HG02678 (cell line): ENCODE results near the gene LRMDA.

ENCODE experiments used
- ATAC-seq: cut with Tn5 transposase; IDR thresholded peaks from one replicate; pipeline ENCODE4 v1.9.1; 2021; ENCODE audit warnings: mild to moderate bottlenecking, moderate library complexity; ENCODE audit not compliant: unreplicated experiment

LRMDA gene

DNA sequence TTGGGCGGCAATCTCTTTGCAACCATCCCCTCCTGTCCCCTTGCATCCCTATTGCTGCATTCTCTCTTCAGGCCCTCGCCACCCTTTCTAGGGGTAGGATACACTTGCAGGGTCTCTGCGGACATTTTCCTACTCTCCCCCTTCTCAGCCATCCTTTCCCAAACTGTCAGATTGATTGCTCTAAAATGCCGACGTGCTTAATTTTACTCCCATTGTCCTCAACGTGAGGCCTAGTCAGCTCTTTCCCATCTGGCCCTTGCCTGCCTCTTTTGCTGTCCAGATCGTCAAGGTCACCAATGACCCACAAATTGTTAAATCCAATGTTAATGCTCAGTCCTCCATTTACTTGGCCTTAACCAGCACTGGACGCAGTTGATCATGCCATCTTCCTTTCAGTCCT lies 12.7 kb upstream of the LRMDA start:
- ATAC-seq: no peak

DNA sequence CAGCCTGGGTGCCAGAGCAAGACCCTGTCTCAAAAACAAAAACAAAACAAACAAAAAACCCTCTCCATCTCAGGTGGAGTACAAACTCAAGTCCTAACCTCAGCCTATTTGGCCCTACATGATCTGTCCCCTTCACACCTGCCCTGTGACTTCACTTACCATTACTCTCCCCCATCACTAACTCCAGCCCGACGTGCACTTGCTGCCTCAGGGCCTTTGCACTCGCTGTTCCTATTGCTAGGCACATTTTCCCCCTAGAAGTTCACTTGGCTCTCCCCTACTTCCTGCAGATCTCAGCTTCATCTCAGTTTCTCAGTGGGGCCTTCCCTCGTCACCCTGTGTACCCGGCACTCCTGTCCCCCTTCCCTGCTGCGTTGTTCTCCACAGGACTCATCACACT lies 8.5 kb upstream of the LRMDA start:
- ATAC-seq: no peak

DNA sequence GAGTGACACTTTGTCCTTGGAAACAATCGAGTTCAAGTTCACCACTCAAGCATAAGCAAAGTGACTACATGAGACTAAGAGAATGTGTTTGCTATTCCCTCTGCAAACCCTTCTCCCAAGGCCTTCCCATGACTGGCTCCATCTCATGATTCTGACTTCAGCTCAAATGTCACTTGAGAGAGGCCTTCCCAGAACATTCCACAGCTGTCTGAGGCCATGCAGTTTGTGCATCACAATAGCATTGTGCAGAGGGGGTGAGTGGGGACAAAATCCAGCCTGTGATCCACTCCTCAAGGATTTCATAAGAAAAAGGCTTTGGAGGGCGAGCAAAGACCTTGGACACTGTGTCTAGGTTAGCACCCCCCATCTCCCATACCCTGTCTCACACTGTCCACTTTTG lies 6.9 kb upstream of the LRMDA start:
- ATAC-seq: no peak

DNA sequence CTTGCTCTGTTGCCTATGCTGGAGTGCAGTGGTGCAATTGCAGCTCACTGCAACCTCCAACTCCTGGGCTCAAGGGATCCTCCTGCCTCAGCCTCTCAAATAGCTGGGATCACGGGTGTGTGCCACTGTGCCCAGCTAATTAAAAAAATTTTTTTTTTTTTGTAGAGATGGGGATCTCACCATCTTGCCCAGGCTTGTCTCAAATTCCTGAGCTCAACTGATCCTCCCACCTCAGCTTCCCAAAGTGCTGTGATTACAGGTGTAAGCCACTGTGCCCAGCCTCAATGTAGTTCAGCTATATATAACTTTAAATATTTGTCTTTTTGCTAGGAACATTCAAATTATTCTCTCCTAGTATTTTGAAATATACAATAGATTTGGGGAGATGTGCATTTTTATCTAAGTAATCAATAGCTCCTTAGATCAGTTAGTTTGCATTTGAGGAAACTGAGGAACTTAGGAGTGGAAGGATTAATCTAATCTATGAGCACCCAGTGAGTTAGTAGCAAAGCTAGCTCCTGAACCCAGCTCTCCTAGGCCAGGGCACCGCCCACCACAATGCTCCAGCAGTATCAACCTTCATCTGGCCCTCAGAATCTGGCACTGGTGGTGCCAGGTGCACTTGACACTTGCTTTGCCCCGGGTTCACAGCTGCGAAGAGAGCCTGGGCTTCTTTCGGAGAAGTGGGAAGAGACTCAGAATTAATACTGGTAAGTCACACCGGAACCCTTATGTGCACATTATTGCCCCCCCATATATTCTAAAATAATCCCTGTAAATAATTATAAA lies 5.9 kb upstream of the LRMDA start:
- no peak for ATAC-seq

- ATAC-seq: no peak
Observed at GRCh38 chr10:75426880-75427279, 4.5 kb upstream of the LRMDA start.

- no peak for ATAC-seq
Observed at GRCh38 chr10:75427951-75428350, 3.5 kb upstream of the LRMDA start.

DNA sequence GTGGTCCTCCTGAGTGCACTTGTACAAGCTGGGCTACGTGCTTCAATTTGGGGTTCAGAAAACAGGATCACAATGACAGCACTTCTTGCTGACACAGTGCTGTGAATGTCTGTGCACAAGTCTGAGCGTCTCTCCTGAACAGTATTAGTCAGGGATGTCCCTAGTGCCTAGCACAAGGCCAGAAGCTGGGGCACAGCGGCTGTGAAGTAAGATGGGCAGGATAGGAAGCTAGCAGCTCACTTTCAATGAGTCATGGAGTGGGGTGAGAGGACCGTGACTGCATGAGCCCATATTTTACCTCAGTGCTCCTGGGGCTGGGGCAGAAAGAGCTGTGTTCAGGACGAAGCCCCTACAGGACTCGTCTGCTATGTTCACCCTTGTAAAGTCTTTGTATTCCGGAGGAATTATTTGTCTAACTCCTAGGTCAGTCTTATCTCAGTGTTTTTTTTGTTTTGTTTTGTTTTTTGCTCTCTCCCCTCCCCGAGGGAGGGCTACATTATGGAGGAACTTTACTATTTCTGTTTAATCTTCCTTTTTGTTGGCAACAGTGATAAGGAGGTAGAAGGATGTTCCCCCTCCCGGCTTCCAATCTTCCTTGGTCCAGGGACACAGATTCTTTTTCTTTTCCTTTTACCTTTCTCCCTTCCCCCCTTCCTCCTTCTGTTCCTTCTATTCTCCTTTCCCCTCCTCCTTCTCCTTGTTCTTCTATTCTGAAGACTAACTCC lies 2.8 kb upstream of the LRMDA start:
- ATAC-seq: no peak

DNA sequence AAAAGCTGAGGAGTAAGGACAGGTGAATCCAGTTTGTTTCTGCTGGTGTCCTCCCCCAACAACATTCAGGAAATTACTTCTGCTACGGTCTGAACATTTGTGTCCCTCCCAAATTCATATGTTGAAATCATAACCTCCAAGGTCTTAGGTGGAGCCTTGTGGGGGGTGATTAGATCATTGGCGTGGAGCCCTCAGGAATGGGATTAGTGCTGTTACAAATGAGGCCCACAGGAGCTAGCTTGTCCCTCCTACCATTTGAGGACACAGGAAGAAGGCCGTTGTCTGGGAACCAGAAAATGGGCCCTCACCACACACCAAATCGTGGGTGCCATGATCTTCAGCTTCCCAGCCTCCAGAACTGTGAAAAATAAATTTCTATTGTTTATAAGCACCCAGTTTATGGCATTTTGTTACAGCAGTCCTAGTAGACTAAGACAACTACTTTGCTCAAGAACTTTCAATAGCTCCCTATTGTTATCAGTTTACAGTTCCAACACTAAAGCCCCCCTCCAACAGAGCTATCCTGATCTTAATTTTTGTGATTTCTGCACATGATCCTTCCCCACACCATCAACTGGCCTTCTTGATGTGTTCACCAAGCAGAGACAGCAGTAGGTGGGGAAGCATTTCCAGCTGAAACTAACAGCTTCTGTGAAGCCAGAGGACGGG lies 2.1 kb upstream of the LRMDA start:
- no peak for ATAC-seq

DNA sequence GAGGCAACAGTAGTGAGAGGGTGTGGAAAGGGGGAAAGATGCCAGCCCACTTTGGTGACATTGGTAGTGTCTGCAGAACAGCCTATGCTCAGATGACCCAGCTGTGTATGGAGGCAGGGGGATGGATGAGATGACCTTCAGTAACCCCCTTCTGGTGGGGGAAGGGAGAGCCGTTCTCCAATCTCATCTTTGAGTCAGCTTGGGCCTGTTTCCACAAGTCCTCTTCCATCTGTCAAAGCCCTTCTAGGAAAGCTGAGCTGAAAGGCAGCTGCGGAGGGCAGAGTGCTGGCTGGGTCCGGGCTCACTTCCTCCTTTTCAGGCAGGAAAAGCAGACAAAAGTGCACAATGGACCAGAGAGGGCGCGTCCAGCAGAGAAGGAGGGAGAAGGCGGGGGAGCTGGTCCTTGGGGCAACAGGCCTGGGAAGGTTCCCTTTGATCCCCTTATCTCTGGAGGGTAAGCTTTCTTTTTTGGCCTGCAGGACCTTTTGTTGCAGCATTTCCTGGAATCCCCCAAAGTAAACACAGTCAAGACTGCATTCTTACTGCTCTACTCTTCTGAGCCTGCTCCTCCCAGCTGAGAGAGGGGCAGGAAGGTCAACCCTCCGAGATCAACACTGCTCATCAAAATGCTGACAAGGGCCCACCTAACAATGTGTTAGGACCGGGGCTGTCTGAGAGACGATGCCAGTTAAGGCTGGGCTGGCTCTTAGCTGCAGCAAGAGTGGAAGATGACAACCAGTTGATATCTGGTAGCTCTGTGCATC lies 1.2 kb upstream of the LRMDA start:
- ATAC-seq: peak; percentile 37

DNA sequence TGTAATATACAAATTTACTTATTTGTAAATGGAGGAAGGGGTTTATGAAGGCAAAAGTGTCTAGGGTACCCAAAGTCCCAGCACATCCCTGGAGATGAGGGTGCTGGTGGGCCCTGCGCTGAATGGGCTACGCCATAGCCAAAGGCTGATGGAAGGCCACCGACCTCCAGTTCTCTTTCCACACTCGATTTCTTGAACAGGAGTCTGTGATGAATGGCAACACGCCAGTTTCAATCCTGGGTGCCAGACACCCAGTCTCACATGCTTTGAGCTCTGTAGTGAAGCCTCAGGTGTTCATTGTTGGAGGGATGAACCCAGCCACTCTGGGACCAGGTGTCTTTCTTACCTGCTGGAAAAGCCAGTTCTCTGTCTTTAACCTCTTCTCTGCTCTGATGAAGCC lies 752 bp downstream of the LRMDA start:
- ATAC-seq: no peak

- no peak for ATAC-seq
Observed at GRCh38 chr10:75432763-75433162, 1.3 kb downstream of the LRMDA start.

- ATAC-seq: no peak
Observed at GRCh38 chr10:75433216-75433615, 1.8 kb downstream of the LRMDA start.

DNA sequence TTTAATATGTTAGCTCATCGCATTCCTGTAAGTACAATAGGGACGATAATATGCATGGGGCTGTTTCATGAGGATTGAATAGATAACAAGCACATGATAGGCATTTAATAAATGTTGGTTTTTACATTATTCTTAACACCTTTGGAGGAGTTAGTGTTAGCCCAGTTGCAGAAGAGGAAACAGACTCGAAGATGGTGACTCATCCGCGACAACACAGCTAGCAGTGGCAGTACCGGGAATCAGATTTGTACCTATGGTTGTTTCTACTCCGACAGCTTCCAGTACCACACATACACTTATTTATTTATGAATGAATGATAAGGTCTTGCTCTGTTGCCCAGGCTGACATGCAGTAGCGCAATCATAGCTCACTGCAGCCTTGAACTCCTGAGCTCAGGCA lies 2.9 kb downstream of the LRMDA start:
- no peak for ATAC-seq

- ATAC-seq: no peak
Observed at GRCh38 chr10:75435291-75435690, 3.9 kb downstream of the LRMDA start.

- ATAC-seq: no peak
Observed at GRCh38 chr10:75436896-75437295, 5.5 kb downstream of the LRMDA start.

DNA sequence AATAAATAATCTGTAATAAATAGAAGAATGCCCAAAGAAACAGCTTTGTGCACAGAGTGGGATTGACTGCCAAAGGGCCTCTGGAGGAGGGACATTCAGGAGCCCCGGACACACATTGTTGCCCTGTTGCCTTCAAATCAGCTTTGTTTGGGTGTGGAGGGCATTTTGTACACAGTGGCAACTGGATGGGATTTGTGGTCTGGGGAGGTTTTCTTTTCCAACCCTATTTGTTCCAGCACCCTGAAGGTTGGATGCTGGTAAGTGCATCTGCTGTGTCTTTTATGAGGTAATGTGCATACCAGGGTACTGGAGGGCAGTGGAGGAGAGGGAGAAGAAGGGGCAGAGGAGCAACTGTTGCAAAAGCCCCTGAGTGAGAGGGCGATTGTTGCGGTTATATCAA lies 6.3 kb downstream of the LRMDA start:
- no peak for ATAC-seq

GRCh38 chr10:75438275-75438674 lies 6.9 kb downstream of the LRMDA start:
- no peak for ATAC-seq

DNA sequence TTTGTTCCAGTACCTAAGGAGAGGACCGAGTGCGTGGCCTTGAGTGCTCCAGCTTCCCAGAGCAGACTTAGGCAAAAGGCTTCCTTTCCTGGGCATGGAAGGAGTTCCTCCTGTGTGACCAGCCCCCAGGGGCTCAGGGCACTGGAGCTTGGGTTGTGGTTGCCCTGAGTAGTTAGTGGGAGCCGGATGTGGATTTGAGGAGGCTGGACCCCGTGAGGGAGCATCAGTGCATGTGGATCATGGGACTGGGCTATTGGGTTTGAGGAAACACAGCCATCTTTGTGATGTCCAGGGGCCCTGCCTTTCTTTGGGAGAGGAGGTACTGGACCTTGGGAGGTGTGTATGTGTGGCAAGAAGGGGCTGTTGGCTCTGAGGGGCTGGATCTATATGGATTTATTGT lies 8.4 kb downstream of the LRMDA start:
- ATAC-seq: no peak

DNA sequence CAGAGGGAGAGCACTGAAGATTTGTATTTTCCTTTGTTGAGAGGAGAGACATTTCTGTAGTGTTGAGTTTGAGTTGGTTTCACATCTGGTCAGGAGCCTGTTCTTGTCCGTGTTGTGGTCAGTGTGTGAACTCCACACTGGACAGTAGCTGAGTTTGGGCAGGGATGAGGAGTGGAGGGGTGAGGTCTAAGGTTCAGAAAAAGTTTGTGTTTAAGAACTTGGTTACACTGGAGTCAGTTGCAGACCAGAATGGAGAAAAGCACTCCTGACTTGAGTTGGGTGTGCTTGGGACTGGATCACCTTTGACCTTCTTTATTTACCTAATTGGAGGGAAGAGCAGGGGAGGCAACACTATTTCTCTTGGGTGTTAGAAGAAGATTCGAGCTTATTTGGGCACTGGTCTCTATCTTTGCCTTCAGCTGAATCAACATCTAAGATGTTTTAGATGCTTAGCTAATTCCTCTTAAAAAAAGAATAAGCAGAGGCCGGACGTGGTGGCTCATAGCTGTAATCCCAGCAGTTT lies 8.9 kb downstream of the LRMDA start:
- ATAC-seq: no peak

- no peak for ATAC-seq
Observed at GRCh38 chr10:75441196-75441595, 9.8 kb downstream of the LRMDA start.

DNA sequence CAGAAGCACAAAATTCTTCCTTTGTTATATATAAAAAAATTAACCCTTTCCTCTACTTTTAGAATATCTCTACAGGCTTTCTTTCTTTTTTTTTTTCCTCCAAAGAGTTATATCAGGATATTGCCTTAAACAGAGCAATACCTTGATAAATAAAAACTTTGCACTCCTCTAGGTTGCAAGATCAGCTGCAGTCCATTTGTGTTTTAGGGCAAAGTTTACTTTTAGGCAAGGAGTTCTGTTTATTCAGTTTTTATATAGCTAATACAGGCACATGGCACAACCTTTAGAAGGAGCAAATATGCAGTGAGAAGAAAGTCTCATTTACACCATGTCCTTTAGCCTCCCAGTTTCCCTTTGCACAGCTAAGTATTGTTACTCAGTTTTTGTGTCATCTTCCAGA lies 10.3 kb downstream of the LRMDA start:
- no peak for ATAC-seq
